ENCODE data around the gene GPR33.
"Not testable (repeated sequence)": the region's sequence is repeated elsewhere in the genome, so short reads cannot be mapped to it uniquely, and the experiment has no call there.

The GPR33 gene, protein sequence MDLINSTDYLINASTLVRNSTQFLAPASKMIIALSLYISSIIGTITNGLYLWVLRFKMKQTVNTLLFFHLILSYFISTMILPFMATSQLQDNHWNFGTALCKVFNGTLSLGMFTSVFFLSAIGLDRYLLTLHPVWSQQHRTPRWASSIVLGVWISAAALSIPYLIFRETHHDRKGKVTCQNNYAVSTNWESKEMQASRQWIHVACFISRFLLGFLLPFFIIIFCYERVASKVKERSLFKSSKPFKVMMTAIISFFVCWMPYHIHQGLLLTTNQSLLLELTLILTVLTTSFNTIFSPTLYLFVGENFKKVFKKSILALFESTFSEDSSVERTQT

DNA sequence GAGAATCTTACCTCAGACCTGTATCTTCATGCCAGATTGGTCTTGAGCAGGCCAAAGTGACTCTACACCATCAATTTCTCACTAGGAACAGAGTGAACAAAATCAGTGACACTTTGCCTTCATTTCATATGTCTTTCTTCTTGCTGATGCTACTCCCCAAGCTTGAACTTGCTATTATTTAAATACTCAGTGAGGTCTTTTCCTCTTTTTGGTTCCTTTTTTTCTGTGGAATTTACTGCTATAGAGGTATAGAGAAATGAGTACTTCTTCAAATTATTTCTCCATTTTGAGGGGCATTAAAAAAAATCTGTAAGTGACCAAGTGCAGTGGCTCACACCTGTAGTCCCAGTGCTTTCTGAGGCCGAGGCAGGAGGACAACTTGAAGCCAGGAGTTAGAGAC, at the start of gene GPR33:
Gene GPR33, minus strand, starts transcription at position 154 of the 400 bp plus-strand sequence. CDS start 4,074 bp downstream, outside the sequence.
- no peak for DNase-seq (ENCODE audit: low read depth, low spot score)

DNA sequence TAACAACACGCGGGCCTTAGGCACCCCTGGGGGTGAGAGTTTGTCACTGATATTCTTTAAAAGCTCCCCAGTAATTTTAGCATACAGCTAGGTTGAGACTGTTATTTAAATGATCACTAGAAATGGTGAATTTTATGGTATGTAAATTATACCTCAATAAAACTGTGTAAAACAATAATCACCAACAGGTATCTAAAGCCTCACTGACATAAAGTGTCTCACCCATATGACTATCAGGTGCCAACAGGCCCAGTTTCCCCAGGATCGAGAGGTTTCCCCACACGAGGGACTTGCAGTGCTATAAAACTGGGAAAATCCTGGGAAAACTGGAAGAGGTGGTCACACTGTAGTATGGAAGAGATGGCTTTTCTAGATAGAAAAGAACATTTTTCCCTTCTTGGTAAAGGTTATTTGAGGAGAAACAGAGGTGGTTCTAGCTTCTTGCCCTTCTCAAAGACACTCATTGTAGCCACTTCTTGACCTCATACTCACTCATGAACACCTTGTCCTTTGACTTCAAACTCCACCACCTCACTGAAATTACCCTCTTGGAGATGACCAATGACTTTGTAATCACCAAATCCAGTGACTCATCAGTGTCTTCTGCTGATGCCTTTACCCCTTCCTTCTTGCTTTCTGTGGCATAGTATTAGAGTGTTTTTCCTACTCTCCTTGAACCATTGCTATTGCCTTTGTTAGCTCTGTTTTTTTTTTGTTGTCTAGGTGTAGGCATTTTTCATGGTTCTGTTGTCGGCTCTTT, 48.5 kb upstream of the GPR33 start:
- no peak for DNase-seq (ENCODE audit: low read depth, low spot score)

DNA sequence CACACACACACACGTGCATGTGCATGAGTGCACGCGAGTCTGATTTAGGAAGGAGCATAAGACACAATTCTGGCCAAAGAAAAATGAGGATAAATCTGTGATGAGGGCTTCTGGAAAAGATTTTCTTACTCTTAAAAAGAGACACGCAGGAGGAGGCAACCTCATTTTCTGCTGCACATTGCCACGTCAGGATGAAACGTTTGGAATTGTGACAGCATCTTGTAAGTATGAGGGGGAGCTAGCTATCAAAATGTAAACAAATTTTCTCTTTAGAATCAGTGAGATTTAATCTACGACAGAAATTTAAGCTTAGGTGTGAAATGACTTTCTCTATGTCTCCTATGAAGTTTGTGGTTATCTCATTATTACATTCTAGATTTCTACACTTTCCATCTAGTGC, 42.3 kb upstream of the GPR33 start:
- no peak for DNase-seq (ENCODE audit: low read depth, low spot score)

DNA sequence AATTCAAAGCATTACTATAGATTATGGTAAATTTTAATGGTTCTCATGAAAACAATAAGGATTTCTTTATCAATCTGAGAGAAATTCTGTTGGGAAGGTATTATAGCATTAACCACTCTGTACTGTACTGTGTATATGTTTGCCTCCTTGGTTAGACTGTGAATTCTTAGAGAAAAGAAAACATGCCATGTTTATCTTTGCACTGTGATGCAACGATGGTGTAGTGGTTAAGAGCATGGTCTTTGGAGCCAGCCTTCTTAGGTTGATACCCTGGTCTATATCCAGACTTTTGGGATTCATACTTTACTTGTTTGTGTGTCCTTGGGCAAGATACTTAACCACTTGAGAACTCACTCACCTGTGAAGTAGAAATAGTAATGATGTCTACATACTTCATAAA, 41.2 kb upstream of the GPR33 start:
- no peak for DNase-seq (ENCODE audit: low read depth, low spot score)

DNA sequence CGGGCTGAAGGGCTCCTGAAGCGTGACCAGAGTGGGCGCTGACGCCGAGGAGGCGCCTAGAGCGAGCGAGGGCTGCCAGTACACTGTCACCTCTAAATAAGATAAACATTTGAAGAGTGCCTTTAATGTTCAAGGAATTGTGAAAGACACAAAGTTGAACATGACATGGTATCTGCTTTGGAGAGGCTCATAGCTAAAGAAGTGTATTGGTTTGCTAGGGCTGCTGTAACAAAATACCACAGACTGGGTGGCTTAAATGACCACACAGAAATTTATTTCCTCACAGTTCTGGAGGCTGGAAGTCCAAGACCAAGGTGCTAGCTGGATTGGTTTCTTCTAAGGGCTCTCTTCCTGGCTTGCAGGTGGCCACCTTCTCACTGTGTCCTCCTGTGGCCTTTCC, 39.7 kb upstream of the GPR33 start:
- no peak for DNase-seq (ENCODE audit: low read depth, low spot score)

DNA sequence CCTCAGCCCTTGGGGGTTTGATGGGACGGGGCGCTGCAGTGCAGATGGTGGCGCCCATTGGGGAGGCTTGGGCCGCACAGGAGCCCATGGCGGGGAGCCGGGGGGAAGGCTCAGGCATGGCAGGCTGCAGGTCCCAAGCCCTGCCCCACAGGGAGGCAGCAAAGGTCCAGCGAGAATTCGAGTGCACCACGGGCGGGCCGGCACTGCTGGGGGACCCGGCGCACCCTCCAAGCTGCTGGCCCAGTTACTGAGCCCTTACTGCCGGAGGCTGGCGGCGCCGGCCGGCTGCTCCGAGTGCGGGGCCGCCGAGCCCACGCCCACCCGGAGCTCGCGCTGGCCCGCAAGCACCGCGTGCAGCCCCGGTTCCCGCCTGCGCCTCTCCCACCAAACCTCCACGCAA, 39.2 kb upstream of the GPR33 start:
- DNase-seq (ENCODE audit: low read depth, low spot score), result no peak

DNA sequence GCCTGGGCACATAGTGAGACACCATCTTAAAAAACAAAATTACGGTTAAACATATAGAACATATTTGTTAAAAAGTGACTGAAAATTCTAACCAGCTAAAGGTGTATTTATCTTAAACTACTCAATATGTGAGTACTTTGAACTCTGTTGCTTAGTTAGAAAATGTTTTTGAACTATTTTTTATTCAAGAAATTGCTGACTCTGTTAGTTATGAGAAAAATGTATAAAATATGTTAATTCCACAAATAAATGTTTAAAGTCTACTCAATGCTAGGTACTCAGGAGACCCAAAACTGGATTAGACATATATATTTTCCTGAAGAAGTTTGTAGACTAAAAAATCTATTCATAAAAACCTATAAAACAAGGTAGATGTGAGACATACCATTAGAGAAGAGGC, 23.0 kb upstream of the GPR33 start:
- no peak for DNase-seq (ENCODE audit: low read depth, low spot score)

DNA sequence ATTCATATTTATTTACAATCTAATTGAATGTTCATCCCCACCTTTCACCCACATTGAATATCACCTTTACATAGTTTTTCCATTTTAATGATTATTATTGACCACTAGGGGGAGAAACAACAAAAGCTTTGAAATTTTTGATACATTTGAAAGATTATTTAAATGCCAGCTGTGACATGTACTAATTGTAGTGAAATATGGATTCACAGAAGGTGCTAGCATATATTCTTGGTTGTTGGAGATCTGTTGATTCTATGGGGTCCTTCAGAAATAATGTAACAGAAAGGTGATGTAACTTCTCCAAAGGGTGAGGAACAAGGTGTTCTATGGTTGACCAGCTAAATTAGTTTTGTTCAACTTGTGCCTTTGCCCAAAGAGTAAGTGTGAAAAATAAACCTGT, 22.4 kb upstream of the GPR33 start:
- no peak for DNase-seq (ENCODE audit: low read depth, low spot score)

DNA sequence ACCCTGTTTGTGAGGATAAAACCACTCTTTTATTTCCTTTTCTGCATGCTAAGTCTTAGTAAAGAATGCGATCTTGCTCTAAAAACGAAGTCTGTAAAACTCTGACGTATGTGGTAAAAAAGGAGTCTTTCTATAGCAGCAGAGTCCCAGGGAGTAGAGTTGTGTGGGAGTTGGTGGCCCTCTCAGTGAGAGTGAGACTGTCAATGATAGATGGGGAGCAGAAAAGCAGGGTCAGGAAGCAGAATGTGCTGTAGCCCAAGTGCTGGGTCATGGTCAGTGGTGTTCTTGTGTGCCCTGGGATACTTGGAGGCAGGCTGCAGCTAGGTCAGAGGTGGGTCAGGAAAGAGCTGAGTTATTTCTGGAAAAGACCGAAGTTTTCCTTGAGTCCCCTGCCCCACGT, 20.3 kb upstream of the GPR33 start:
- no peak for DNase-seq (ENCODE audit: low read depth, low spot score)

DNA sequence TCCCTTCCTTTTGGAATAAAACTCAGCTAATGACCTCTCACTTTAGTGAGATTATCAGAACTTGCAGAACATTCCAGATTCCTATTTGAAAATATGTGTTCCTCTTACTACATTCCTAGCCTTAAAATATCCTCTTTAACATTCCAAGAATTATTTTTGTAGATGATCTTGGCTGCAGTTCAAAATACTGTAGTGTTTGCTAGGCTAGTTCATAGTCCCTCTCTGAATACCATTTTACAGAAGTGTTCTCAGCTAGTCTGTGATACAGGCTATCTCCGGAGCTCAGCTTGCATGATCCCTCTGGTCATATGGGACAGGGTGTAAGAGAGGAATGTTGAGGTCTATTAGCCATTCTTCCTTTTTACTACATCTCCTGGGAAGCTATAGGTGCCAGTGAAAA, 17.6 kb upstream of the GPR33 start:
- DNase-seq (ENCODE audit: low read depth, low spot score), result no peak

DNA sequence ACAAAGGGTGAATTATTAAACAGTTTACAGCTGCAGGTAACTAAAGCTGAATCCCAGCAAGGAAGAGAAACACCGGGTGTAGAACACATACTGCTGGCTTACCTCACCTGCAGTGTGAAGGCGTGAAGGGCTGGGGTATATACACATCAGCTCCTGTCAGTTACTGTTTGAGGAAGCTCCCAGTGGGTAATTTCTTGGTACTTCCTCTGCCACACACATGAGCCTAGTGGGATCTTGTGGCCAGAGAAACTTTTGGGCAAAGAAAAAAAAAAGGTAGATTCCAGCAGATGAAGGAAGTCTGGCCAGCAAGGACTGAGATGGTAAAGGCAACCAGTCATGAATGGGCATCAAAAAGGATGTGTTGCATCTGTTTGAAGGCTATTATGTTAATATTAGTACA, 14.0 kb upstream of the GPR33 start:
- DNase-seq (ENCODE audit: low read depth, low spot score), result no peak

DNA sequence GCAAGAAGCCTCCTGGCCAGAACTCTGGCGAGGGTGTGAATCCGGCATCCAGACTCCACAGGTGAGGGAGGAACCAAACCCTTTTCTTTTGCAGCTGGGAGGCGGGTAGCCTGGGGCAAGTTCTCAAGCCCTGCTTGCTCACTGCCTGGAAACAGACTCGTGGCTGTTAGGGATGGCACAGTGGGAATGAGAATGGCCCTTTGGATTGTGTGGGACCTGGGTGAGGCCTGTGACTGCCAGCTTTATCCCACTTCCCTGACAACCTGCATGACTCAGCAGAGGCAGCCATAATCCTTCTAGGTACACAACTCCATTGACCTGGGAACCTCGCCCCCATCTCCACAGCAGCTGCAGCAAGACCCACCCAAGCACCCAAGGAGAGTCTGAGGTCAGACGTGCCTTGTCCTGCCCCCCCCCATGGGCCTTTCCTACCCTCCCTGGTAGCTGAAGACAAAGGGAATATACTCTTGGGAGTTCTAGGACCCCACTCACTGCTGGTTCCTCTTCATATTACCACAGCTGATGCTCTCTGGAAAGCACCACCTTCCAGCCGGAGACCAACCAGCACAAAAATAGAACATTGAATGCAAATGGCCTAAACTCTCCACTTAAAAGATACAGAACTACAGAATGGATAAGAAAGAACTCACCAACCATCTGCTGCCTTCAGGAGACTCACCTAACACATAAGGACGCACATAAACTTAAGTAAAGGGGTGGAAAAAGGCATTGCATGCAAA, 5.1 kb upstream of the GPR33 start:
- no peak for DNase-seq (ENCODE audit: low read depth, low spot score)

DNA sequence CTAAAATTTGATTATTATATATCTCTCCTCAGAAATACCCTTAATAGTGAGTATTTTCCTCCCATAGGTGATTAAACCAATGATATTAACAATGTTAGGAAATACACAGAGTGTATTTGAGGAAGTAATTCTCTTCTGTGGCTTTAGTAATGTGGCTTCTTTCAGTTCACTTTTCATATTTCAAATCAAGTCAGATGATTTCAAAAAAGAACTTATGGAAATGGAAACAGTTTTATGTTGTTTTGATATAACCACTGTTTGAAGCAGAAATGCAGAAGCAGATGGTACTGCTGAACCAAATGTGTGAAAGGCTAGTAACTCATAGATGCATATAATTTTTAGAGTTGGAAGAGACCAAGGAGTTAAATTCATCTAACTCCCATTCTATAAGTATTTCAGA, 1.9 kb upstream of the GPR33 start:
- no peak for DNase-seq (ENCODE audit: low read depth, low spot score)

DNA sequence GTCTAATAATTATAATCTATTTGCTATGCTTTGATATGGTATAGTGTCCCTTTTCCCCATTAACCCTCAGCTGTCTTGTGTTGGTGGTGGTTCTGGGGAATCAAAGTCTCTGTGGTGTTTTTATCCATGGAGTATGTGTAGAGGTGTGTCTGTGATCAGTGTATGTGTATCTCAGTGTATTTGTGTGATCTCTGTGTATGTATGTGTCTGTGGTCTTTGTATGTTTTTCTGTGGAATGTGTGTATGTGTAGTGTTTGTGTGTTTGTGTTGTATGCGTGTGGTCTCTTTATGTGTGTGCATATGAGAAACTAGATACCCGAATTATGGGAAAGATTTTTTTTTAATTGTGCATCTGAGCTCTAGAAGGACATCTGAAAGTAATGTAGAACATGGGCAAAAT, 1.1 kb downstream of the GPR33 start:
- DNase-seq (ENCODE audit: low read depth, low spot score), result no peak

DNA sequence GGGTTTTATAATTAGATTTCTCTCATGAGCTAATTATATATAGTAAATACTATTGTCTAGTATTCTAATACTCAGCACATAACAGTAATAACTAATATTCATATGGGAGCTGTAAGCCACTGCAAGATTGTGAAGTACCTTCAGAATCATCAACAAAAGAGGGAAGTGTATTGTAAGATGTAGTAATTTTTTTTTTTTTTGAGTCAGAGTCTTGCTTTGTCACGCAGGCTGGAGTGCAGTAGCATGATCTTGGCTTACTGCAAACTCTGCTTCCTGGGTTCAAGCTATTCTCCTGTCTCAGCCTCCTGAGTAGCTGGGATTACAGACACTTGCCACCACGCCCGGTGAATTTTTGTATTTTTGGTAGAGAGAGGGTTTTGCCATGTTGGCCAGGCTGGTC, 3.1 kb downstream of the GPR33 start:
- DNase-seq (ENCODE audit: low read depth, low spot score), result no peak

DNA sequence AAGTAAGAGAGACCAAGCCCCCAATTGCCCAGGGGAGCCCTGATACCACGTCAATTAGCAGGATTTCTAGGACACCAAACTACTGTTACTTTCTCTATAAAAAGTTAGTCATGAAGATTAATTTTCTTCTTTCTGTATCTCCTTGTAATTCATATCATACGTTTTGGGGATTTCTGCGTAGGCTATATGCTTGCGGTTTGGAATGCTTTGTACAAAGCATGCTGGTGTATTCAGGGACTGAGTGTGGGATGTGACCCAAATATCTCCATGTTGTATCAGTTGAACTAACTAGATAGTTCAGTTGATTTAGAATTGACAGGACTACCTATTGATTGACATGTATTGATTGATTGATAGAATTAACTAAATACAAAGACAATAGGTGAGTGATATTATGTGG, 7.7 kb downstream of the GPR33 start:
- no peak for DNase-seq (ENCODE audit: low read depth, low spot score)

DNA sequence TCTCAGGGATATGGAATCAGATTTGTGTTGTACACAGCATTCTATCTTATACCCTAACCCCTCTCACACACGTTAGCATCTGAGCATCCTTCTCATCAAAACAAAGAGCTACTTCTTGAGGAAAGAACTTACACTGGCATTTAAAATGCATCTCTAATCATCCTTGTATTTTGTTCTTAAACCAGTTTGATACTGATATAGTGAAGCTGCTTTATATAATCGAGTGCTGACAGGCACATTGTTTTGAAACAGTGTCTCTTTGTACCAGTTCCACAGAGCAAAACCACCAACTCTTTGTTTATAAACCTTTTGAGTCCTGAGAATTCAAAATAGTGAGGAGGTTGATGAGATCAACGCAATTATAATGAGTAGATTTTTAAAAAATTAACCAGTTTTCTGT, 8.8 kb downstream of the GPR33 start:
- DNase-seq (ENCODE audit: low read depth, low spot score), result no peak

DNA sequence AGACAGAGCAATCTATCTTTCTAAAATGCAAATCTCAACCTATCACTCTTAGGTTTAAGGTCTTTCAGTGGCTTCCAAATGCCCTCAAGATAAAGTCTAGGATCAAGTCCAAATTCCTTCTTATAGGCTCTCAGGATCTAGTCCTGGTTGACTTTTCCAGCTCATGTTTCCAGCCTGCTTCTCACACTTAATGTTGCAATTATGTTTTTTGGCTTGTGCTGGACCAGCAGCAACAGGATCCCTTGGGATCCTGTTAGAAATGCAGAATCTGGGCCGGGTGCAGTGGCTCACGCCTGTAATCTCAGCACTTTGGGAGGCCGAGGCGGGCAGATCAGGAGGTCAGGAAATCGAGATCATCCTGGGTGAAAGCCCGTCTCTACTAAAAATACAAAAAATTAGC, 10.6 kb downstream of the GPR33 start:
- DNase-seq (ENCODE audit: low read depth, low spot score), result no peak

DNA sequence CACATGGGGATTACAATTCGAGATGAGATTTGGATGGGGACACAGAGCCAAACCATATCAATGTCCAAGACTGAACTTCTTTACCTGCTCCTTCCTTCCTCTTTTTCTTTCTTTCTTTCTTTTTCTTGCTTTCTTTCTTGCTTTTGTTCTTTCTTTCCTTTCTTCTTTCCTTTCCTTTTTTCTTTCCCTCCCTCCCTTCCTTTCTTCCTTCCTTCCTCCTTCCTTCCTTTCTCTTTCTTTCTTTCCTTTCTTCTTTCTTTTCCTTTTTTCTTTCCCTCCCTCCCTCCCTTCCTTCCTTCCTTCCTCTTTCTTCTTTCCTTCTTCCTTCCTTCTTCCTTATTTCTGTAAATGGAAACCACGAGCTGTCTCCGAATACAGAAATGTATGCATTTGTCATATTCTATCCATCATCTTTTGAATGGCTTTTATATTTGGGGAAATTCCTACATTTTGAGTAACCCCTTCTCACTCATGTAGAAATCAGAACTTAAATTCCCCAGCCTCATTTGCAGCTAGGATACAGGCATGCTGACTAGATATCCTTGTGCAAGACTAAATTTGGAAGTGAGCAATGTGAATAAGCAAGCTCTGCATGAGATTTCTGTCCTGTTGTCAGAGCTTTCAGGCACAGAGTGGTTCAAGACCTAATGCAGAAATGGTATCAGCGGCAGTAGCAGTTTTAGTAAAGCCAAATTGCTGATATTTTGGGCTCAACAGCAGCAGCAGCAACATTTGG, 11.5 kb downstream of the GPR33 start:
- no peak for DNase-seq (ENCODE audit: low read depth, low spot score)

DNA sequence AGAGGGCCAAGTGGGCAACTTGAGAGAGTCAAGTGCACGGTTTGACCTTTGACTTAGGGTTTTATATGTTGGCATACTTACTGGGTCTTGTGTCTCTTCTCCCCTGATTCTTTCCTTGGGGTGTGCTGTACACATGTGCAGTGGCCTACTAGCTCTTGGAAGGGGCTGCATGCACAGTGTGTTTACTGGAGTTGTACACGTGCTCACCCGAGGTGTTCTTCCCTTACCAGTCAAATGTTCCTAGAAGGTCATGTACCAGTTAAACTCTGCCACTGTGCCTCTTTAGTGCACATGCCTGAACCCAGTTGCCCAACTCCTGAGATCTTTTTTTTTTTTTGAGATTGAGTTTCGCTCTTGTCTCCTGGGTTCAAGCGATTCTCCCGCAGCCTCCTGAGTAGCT, 21.3 kb downstream of the GPR33 start:
- no peak for DNase-seq (ENCODE audit: low read depth, low spot score)

DNA sequence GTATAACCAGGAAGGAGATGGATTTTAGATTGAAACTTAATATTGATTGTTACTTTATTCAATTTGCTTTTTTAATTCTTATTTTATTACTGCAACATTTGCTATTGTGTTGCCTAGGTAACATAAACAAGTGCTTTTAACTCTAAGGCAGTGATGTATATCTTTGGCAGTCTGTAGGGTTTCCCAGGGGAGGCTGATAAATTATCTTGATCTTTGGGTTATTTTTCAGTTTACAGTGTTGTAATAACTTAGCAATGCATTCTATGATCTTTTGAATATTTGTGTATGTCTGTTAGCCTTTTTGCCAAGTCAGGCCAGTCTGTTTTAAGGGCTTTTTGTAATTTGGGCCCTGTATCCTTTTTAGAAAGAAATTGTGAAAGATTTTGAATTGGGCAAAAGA, 22.7 kb downstream of the GPR33 start:
- no peak for DNase-seq (ENCODE audit: low read depth, low spot score)

DNA sequence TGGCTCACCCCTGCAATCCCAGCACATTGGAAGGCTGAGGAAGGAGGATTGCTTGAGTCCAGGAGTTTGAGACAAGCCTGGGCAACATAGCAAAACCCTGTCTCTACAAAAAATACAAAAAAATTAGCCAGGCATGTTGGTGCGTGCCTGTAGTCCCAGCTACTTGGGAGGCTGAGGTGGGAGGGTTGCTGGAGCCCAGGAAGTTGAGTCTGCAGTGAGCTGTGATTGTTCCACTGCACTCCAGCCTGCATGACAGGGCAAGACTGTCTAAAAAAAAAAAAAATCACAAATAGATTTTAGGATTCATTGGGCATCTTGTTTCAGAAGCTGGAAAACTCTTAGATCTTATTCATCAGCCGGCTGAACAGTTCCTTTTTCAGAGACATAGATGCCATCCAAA, 25.4 kb downstream of the GPR33 start:
- DNase-seq (ENCODE audit: low read depth, low spot score), result not testable (repeated sequence)

All from smooth muscle cell of the brain vasculature (primary cell).